ENCODE data around the gene ATXN7L1. TPM values are rescaled to one million over a fixed set of nuclear protein-coding genes. Genes with fewer than 3 reads are reported as not detected.

ATXN7L1 gene
- total RNA-seq, 1 donor from 2014 or later = 20.6 TPM

GRCh38 chr7:105664816-105665525, 211.4 kb downstream of the ATXN7L1 start:
- peaks cover 2% of the 10 kb centered on the region for H3K27me3 Mint-ChIP-seq (ENCODE audit: unreplicated experiment)
- H3K4me3 Mint-ChIP-seq (ENCODE audit: unreplicated experiment) = no peak overlapping the region
- TF ChIP-seq CTCF (IDR thresholded peaks at IDR 0.05; ENCODE audit: partially characterized antibody, unreplicated experiment) = no peak
- H3K36me3 Mint-ChIP-seq (ENCODE audit: unreplicated experiment) = no peaks in the 10 kb centered on the region
- H3K4me1 Mint-ChIP-seq (ENCODE audit: low read depth, unreplicated experiment) = peaks cover 10% of the 10 kb centered on the region
- H3K27ac Mint-ChIP-seq (ENCODE audit: unreplicated experiment) = peak overlapping the region; percentile 78
- DNase-seq = no peak
- H3K9me3 Mint-ChIP-seq (ENCODE audit: unreplicated experiment) = peaks cover 4% of the 10 kb centered on the region

- Mint-ChIP-seq H3K36me3 (ENCODE audit: unreplicated experiment) (no peaks in the 10 kb centered on the region), H3K4me3 (ENCODE audit: unreplicated experiment) (no peak overlapping the region), H3K9me3 (ENCODE audit: unreplicated experiment) (peaks cover 6% of the 10 kb centered on the region), H3K27me3 (ENCODE audit: unreplicated experiment) (peaks cover 2% of the 10 kb centered on the region), H3K4me1 (ENCODE audit: low read depth, unreplicated experiment) (peaks cover 10% of the 10 kb centered on the region), H3K27ac (ENCODE audit: unreplicated experiment) (no peak overlapping the region)
- TF ChIP-seq CTCF (IDR thresholded peaks at IDR 0.05; ENCODE audit: partially characterized antibody, unreplicated experiment) = no peak
- DNase-seq = no peak
These were observed 213.4 kb downstream of the ATXN7L1 start for GRCh38 chr7:105662998-105663397.

GRCh38 chr7:105661625-105662024, 214.8 kb downstream of the ATXN7L1 start:
- Mint-ChIP-seq H3K9me3 (ENCODE audit: unreplicated experiment) (peaks cover 7% of the 10 kb centered on the region), H3K4me1 (ENCODE audit: low read depth, unreplicated experiment) (peaks cover 10% of the 10 kb centered on the region), H3K4me3 (ENCODE audit: unreplicated experiment) (no peak overlapping the region), H3K27me3 (ENCODE audit: unreplicated experiment) (peaks cover 2% of the 10 kb centered on the region), H3K27ac (ENCODE audit: unreplicated experiment) (no peak overlapping the region), H3K36me3 (ENCODE audit: unreplicated experiment) (no peaks in the 10 kb centered on the region)
- DNase-seq = no peak
- no peak for TF ChIP-seq CTCF (IDR thresholded peaks at IDR 0.05; ENCODE audit: partially characterized antibody, unreplicated experiment)

- no peaks in the 10 kb centered on the region for H3K36me3 Mint-ChIP-seq (ENCODE audit: unreplicated experiment)
- no peak overlapping the region for H3K4me3 Mint-ChIP-seq (ENCODE audit: unreplicated experiment)
- peaks cover 5% of the 10 kb centered on the region for H3K27me3 Mint-ChIP-seq (ENCODE audit: unreplicated experiment)
- no peak overlapping the region for H3K27ac Mint-ChIP-seq (ENCODE audit: unreplicated experiment)
- TF ChIP-seq CTCF (IDR thresholded peaks at IDR 0.05; ENCODE audit: partially characterized antibody, unreplicated experiment) = peak; percentile 86
- DNase-seq = peak; percentile 55
- H3K4me1 Mint-ChIP-seq (ENCODE audit: low read depth, unreplicated experiment) = peaks cover 16% of the 10 kb centered on the region
- peaks cover 6% of the 10 kb centered on the region for H3K9me3 Mint-ChIP-seq (ENCODE audit: unreplicated experiment)
These were observed 219.4 kb downstream of the ATXN7L1 start for GRCh38 chr7:105656922-105657521.
